GM12878 (cell line): ENCODE data around the gene LAMA4. TPM values are rescaled to one million over a fixed set of nuclear protein-coding genes. Genes with fewer than 3 reads are reported as not detected.

Source experiments
- ATAC-seq: fragments of 200-7000 bp; cut with Tn5 transposase; 3 replicates; pipeline ENCODE4 v1.9.1; 2020; ENCODE audit warnings: mild to moderate bottlenecking, moderate library complexity
- BruUV-seq: library from RNA; stranded (reverse); fragments of 400-500 nt; replicated peaks from 2 replicates; lab custom pipeline; 2021; lab: Mats Ljungman, UMichigan
- CTCF ChIA-PET: fragments of 300-600 bp; sonication (Branson Sonifier 250); formaldehyde crosslinking; extraction: SDS; loops from one replicate; lab custom pipeline; 2021; ENCODE audit warnings: inconsistent platforms; lab: Yijun Ruan, JAX
- POLR2A ChIA-PET: fragments of 350-600 bp; formaldehyde crosslinking; extraction: SDS; loops from one replicate; lab custom pipeline; 2021; ENCODE audit warnings: inconsistent platforms; lab: Charles Lee
- RAD21 ChIA-PET: fragments of 300-600 bp; sonication (Branson Sonifier 250); formaldehyde crosslinking; loops from one replicate; lab custom pipeline; 2023; ENCODE audit warnings: antibody characterized with exemption; ENCODE audit not compliant: unreplicated experiment; lab: Charles Lee
- SMC1A ChIA-PET: fragments of 300-600 bp; sonication (Branson Sonifier 250); formaldehyde crosslinking; loops from one replicate; lab custom pipeline; 2023; ENCODE audit not compliant: unreplicated experiment, uncharacterized antibody; lab: Charles Lee
- DNase-seq: peaks from one replicate; pipeline ENCODE4 v3.0.0-alpha.2; 2011; ENCODE audit warnings: low read depth, low spot score
- FAIRE-seq: peaks from 3 replicates; lab custom pipeline; 2011; peaks lifted over from hg19 to GRCh38; lab: Jason Lieb, UNC
- H2AFZ ChIP-seq: 2 replicates; pipeline ENCODE4 v1.6.0; 2011; ENCODE audit warnings: low read depth, low read length, control low read depth; ENCODE audit not compliant: control insufficient read depth
- H3K27ac ChIP-seq: 2 replicates; pipeline ENCODE4 v1.5.1; 2011; ENCODE audit warnings: control low read depth; ENCODE audit not compliant: control insufficient read depth, insufficient read depth
- H3K27me3 ChIP-seq, 2 experiments: replicated peaks in 1 of 2; 2 replicates each; pipeline versions ENCODE4 v1.6.0 to v1.6.1; 2011; ENCODE audit warnings: low read length in 1 of 2; ENCODE audit not compliant: control insufficient read depth in 2 of 2, insufficient read depth in 2 of 2
- H3K36me3 ChIP-seq, 2 experiments: 2 replicates each; pipeline ENCODE4 v1.5.1; 2011; ENCODE audit warnings: low read length in 1 of 2; ENCODE audit not compliant: control insufficient read depth in 2 of 2, insufficient read depth in 2 of 2
- H3K4me1 ChIP-seq: 2 replicates; pipeline ENCODE4 v1.6.1; 2011; ENCODE audit warnings: mild to moderate bottlenecking, low read length, moderate library complexity, mixed read lengths; ENCODE audit not compliant: control insufficient read depth, insufficient read depth
- H3K4me2 ChIP-seq: 2 replicates; pipeline ENCODE4 v1.6.0; 2011; ENCODE audit warnings: control low read depth; ENCODE audit not compliant: control insufficient read depth, insufficient read depth
- H3K4me3 ChIP-seq: fragments of 200-600 bp; sonication (generic); 2 replicates; pipeline ENCODE4 v1.5.1; 2016
- H3K79me2 ChIP-seq: 2 replicates; pipeline ENCODE4 v1.6.0; 2011; ENCODE audit warnings: low read length; ENCODE audit not compliant: control insufficient read depth, insufficient read depth
- H3K9ac ChIP-seq: 2 replicates; pipeline ENCODE4 v1.8.0; 2011; ENCODE audit warnings: low read length, control low read depth, mixed read lengths; ENCODE audit not compliant: control insufficient read depth, insufficient read depth
- H3K9me3 ChIP-seq: replicated peaks from 3 replicates; pipeline ENCODE4 v1.5.1; 2011; ENCODE audit warnings: mild to moderate bottlenecking, low read length; ENCODE audit not compliant: control insufficient read depth, insufficient read depth
- H4K20me1 ChIP-seq: 2 replicates; pipeline ENCODE4 v1.6.0; 2011; ENCODE audit not compliant: control insufficient read depth, insufficient read depth
- CHD1 ChIP-seq: IDR thresholded peaks from 2 replicates; pipeline ENCODE4 v1.6.1; 2012; ENCODE audit warnings: low read depth, low read length, improper control_type of control experiment
- PAX5 ChIP-seq: IDR thresholded peaks from 2 replicates; pipeline ENCODE4 v1.6.1; 2011; ENCODE audit warnings: low read depth, low read length, borderline replicate concordance
- POU2F2 ChIP-seq: IDR thresholded peaks from 3 replicates; pipeline ENCODE4 v1.6.1; 2011; ENCODE audit warnings: low read depth, mild to moderate bottlenecking, low read length, borderline replicate concordance
- SMARCA5 ChIP-seq: fragments of 450-650 bp; IDR thresholded peaks from 2 replicates; pipeline ENCODE4 v1.6.1; 2017; ENCODE audit warnings: mild to moderate bottlenecking
- STAT1 ChIP-seq: fragments of 450-650 bp; conservative IDR thresholded peaks from 2 replicates; pipeline ENCODE4 v1.6.1; 2014; ENCODE audit warnings: antibody characterized with exemption, mild to moderate bottlenecking
- WGBS: methylation state at CpG from one replicate; pipeline ENCODE4 v1.1.6; 2016; ENCODE audit warnings: low lambda C conversion rate; ENCODE audit not compliant: insufficient replicate concordance, insufficient coverage; ENCODE audit errors: missing lambda C conversion rate; 5-methylcytosine and 5-hydroxymethylcytosine counted together
- in situ Hi-C: fragments of 300-500 bp; cut with MboI; formaldehyde crosslinking; loops from 9 replicates; pipeline ENCODE4 v1.14.3; 2018; ENCODE audit warnings: mixed read lengths
- intact Hi-C: fragments of 100-400 bp; cut with micrococcal nuclease; formaldehyde crosslinking; loops from one replicate; pipeline ENCODE4 v1.14.2; 2022; ENCODE audit not compliant: unreplicated experiment
- polyA plus RNA-seq, 11 experiments: library from polyadenylated mRNA; depleted of rRNA in 4 of 11; unstranded in 6 of 11; stranded (reverse) in 5 of 11; fragments of >200 nt; fragmentation: Nextera tagmentation in 4 of 11; fragmentation: Illumina TruSeq in 1 of 11; extraction: Ambion mirVana in 4 of 11; extraction: Trizol in 1 of 11; gene quantifications; 1 replicate in 1 of 11; 2 replicates in 10 of 11; pipeline versions ENCODE4 v1.2.1 to v1.2.3, GENCODE V29; 2011 to 2016; ENCODE audit warnings: inconsistent platforms in 2 of 11, missing spikeins in 2 of 11, low read depth in 1 of 11
- total RNA-seq, 4 experiments: library from RNA; depleted of rRNA in 3 of 4; stranded (reverse); fragments of >200 nt in 3 of 4; fragmentation: Illumina TruSeq in 1 of 4; extraction: Trizol in 1 of 4; gene quantifications; 2 replicates each; pipeline versions ENCODE4 v1.2.1 to v1.2.3, GENCODE V29; 2013 to 2021

Gene LAMA4
- total and polyA plus RNA-seq, 10 of the 15 experiments (the other 5 are each of a cell fraction or from before 2014, with no cell fraction given), result 0.11 to 0.21 (median 0.14) TPM; not detected in 7

GRCh38 chr6:112209131-112209530 is 45.2 kb downstream of the LAMA4 start:
- no TSS peak for BruUV-seq
- intact Hi-C loops, result no loop called here
- POLR2A ChIA-PET, result no interaction called here

GRCh38 chr6:112207776-112208175 is 46.6 kb downstream of the LAMA4 start:
- ChIA-PET SMC1A (no interaction called here), POLR2A (no interaction called here), CTCF (interaction anchor here (1.6 kb wide), 1 partner anchor 27 kb away, joined by 6 read pairs; no protein-coding TSS in a partner anchor), RAD21 (no interaction called here)
- intact Hi-C loops, result no loop called here
- Histone ChIP-seq H3K27ac (no peak overlapping the region), H2AFZ (no peak overlapping the region), H3K4me1 (no peaks in the 10 kb centered on the region; the same call in 1 of the 2 replicates), H4K20me1 (no peaks in the 10 kb centered on the region), H3K27me3 (no peaks in the 10 kb centered on the region), H3K9me3 (no peaks in the 10 kb centered on the region), H3K4me2 (no peak overlapping the region), H3K79me2 (no peaks in the 10 kb centered on the region), H3K4me3 (no peak overlapping the region), H3K36me3 (no peaks in the 10 kb centered on the region), H3K9ac (no peak overlapping the region)
- no TSS peak for BruUV-seq
- in situ Hi-C loops, result no loop called here
- no peak for TF ChIP-seq SMARCA5
- no peak for TF ChIP-seq PAX5
- WGBS, result 0% methylated on average over 2 of the region's 2 CpGs
- no peak for DNase-seq
- no peak for ATAC-seq
- no peak for FAIRE-seq

More at GRCh38 chr6:112209131-112209530, 45.2 kb downstream of the LAMA4 start:
- no peak for TF ChIP-seq POU2F2
- TF ChIP-seq CHD1, result no peak
- no peak for TF ChIP-seq STAT1
- Histone ChIP-seq H3K79me2 (no peaks in the 10 kb centered on the region), H3K27ac (no peak overlapping the region), H3K4me1 (no peaks in the 10 kb centered on the region; the same call in 1 of the 2 replicates), H2AFZ (no peak overlapping the region), H3K9ac (no peak overlapping the region), H3K4me2 (no peak overlapping the region), H3K9me3 (no peaks in the 10 kb centered on the region), H3K27me3 (no peaks in the 10 kb centered on the region), H3K36me3 (no peaks in the 10 kb centered on the region), H4K20me1 (no peaks in the 10 kb centered on the region), H3K4me3 (no peak overlapping the region)
- ATAC-seq, result no peak
- ChIA-PET CTCF (interaction anchor here (1.6 kb wide), 1 partner anchor 29 kb away, joined by 6 read pairs; no protein-coding TSS in a partner anchor), RAD21 (no interaction called here), SMC1A (interaction anchor here (1.0 kb wide), 1 partner anchor 13 kb away, joined by 3 read pairs; no protein-coding TSS in a partner anchor)
- DNase-seq, result no peak
- in situ Hi-C loops, result no loop called here
- 0% methylated on average over 2 of the region's 2 CpGs for WGBS
- no peak for FAIRE-seq
